Small intestine (tissue), 7 donors: ENCODE data around the gene NDFIP2. TPM values are rescaled to one million over a fixed set of nuclear protein-coding genes. Genes with fewer than 3 reads are reported as not detected.
A peak's percentile ranks its signal among the peaks of the same experiment; 100 is the strongest.

Experiments used
- DNase-seq, 2 donors: peaks; one replicate each; pipeline versions ENCODE4 v3.0.0 to v3.0.0-alpha.2; 2013
- FAIRE-seq: peaks from 2 replicates; lab custom pipeline; 2012; peaks lifted over from hg19 to GRCh38; lab: Jason Lieb, UNC
- H3K27ac ChIP-seq, 3 donors: one replicate each; pipeline ENCODE4 v1.5.1; 2013; ENCODE audit warnings: low read length in 2 of 3, mild to moderate bottlenecking in 2 of 3, control low read depth in 1 of 3, inconsistent platforms in 1 of 3, low read depth in 1 of 3, moderate library complexity in 1 of 3
- H3K27me3 ChIP-seq, 3 donors: one replicate each; pipeline ENCODE4 v1.6.1; 2013; ENCODE audit warnings: low read length in 3 of 3, inconsistent platforms in 1 of 3; ENCODE audit not compliant: control insufficient read depth in 3 of 3, insufficient read depth in 3 of 3
- H3K36me3 ChIP-seq, 3 donors: one replicate each; pipeline ENCODE4 v1.6.1; 2013; ENCODE audit warnings: low read length in 3 of 3, inconsistent platforms in 1 of 3, low read depth in 1 of 3, mild to moderate bottlenecking in 1 of 3, moderate library complexity in 1 of 3; ENCODE audit not compliant: control insufficient read depth in 3 of 3, insufficient read depth in 2 of 3
- H3K4me1 ChIP-seq, 3 donors: one replicate each; pipeline ENCODE4 v1.6.1; 2013; ENCODE audit warnings: low read length in 2 of 3, inconsistent platforms in 1 of 3, low read depth in 1 of 3, mild to moderate bottlenecking in 1 of 3, moderate library complexity in 1 of 3; ENCODE audit not compliant: control insufficient read depth in 3 of 3, insufficient read depth in 2 of 3
- H3K4me3 ChIP-seq, 3 donors: one replicate each; pipeline ENCODE4 v1.5.1; 2013; ENCODE audit warnings: low read length in 3 of 3, control low read depth in 1 of 3, inconsistent platforms in 1 of 3, low read depth in 1 of 3, mild to moderate bottlenecking in 1 of 3, moderate library complexity in 1 of 3
- H3K9me3 ChIP-seq, 2 donors: one replicate each; pipeline ENCODE4 v1.6.1; 2013; ENCODE audit warnings: low read depth in 1 of 2, low read length in 1 of 2; ENCODE audit not compliant: control insufficient read depth in 2 of 2, insufficient read depth in 1 of 2
- WGBS, 3 donors: extraction: QIAGEN DNeasy Blood & Tissue Kit; methylation state at CpG; one replicate each; pipeline ENCODE4 v1.1.7; 2013; 5-methylcytosine and 5-hydroxymethylcytosine counted together
- polyA plus RNA-seq, 4 donors: library from polyadenylated mRNA; stranded (reverse) in 3 of 4; unstranded in 1 of 4; fragments of 200-250 nt in 3 of 4; fragments of 120-200 nt in 1 of 4; gene quantifications; one replicate each; pipeline versions ENCODE4 v1.2.1 to v1.2.3, GENCODE V29; 2013
- donor health status: healthy with polysubstance abuse.
- donor health status: control.
- donor health status: control.
- donor health status: Bipolar disorder and iron deficiency.
- donor health status: healthy.

The NDFIP2 gene
- polyA plus RNA-seq, 4 donors, result 34.6 to 96.9 (median 48.1) TPM

DNA sequence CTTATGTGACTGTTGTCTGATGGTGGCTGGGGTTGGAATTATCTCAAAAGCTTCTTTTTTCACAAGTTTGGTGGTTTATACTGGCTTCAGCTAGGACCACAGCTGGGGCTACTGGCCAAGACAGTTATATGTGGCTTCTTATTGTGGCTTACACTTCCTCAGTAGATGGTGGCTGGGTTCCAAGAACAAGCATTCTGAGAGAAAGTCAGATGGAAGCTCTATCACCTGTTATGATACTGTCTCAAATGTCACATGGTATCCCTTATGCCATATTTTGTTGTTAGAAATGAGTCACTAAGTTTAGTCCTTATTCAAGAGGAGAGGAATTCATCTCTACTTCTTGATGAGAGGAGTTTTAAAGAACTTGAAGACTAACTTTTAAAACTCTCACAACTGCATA, 41.6 kb downstream of the NDFIP2 start:
- Histone ChIP-seq H3K9me3 (no peaks in the 10 kb centered on the region), H3K36me3 (peaks cover 0 to 12% (median 11%) of the 10 kb centered on the region in 3 donors), H3K27ac (no peak overlapping the region), H3K4me1 (no peaks in the 10 kb centered on the region), H3K4me3 (no peak overlapping the region), H3K27me3 (no peaks in the 10 kb centered on the region)
- no peak for FAIRE-seq
- peak in 1 of 2 donors; percentile 22 for DNase-seq

DNA sequence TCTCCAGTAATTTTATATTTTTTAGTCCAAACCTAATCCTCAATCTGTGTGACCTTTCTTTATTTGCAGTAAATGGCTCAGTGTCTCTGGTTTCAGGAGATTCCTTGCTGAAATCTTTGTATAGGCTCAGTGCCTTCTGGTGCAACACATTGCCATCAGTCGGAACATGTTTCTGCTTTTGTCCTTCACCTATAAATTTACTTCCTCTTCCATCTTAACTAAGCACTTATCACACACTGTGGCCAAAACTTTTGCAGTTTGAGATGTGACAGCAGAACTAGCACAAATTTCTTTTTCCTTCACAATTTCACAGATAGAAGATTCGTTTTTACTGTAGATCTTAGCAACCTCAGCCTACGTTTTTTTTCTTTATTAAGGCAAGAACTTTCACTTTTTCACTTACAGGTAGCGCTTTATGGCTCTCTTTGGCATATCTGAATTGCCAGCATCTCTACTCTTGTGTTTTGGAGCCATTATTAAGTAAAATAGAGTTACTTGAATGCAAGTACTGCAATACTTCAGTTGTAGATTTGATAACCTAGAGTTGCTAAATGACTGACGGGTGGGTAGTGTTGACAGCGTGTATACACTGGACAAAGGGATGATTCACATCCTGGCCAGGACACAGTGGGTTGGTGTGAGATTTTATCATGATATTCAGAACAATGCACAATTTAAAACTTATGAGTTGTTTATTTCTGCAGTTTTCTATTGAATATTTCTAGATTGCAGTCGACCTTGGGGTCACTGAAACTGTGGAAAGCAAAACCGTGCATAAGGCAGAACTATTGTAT, 44.3 kb downstream of the NDFIP2 start:
- Histone ChIP-seq H3K4me1 (no peaks in the 10 kb centered on the region), H3K9me3 (no peaks in the 10 kb centered on the region), H3K27ac (no peak overlapping the region), H3K27me3 (no peaks in the 10 kb centered on the region), H3K4me3 (no peak overlapping the region), H3K36me3 (peaks cover 0 to 15% (median 12%) of the 10 kb centered on the region in 3 donors)
- FAIRE-seq, result no peak
- WGBS, 3 donors, result 63 to 83% (median 69%) methylated on average over 8 of the region's 8 CpGs
- DNase-seq, result no peak

DNA sequence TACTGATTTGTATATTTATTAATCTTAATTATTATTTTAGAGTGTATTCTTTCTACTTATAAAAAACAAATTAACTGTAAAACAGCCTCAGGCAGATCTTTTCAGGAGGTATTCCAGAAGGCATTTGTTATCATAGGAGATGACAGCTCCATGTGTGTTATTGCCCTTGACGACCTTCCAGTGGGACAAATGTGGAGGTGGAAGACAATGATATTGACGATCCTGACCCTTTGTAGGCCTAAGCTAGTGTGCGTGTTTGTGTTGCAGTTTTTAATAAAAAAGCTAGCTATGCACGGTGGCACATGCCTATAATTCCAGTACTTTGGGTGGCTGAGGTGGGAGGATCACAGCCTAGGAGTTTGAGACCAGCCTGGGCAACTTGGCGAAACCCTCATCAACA, 46.7 kb downstream of the NDFIP2 start:
- Histone ChIP-seq H3K4me1 (no peaks in the 10 kb centered on the region), H3K27me3 (no peaks in the 10 kb centered on the region), H3K4me3 (no peak overlapping the region), H3K36me3 (peaks cover 0 to 12% (median 8%) of the 10 kb centered on the region in 3 donors), H3K27ac (peak overlapping the region in 1 of 3 donors; percentile 4), H3K9me3 (no peaks in the 10 kb centered on the region)
- WGBS, 3 donors, result 89 to 91% (median 91%) methylated on average over 5 of the region's 5 CpGs
- DNase-seq (no peak), FAIRE-seq (no peak)

DNA sequence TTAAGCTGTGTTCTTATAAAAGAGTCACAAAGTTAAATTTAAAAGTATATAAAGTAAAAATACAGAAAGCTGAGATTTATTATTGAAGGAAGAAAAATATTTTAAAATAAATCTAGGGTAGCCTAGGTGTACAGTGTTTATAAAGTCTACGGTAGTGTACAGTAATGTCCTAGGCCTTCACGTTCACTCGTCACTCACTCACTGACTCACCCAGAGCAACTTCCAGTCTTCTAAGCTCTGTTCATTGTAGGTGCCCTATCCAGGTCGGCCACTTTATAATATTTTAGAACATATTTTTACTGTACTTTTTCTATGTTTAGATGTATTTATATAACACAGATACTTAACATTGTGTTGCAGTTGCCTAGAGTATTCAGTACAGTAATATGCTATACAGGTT, 47.4 kb downstream of the NDFIP2 start:
- FAIRE-seq, result no peak
- Histone ChIP-seq H3K27me3 (no peaks in the 10 kb centered on the region), H3K9me3 (no peaks in the 10 kb centered on the region), H3K4me1 (no peaks in the 10 kb centered on the region), H3K27ac (no peak overlapping the region), H3K4me3 (no peak overlapping the region), H3K36me3 (peaks cover 0 to 8% (median 8%) of the 10 kb centered on the region in 3 donors)
- no peak for DNase-seq
- WGBS, 3 donors, result 88 to 97% (median 91%) methylated on average over 4 of the region's 4 CpGs

DNA sequence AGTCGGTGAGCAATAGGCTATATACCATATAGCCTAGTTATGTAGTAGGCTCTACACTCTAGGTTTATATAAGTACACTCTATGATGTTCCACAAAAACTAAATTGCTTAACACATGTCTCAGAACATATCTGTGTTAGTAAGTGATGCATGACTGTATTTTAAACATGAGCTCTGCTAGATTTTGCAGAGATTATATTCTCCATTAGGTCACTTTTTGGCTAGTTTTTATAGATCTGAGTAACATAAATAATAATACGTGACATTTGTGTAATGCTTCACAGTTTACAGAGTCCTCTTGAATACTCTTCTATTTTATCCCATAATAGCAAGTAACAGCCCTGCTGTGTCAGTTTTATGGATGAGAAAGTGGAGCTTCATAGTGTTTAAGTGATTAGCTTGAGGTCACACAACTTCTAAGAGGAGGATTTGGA, 47.8 kb downstream of the NDFIP2 start:
- Histone ChIP-seq H3K27ac (no peak overlapping the region), H3K4me3 (no peak overlapping the region), H3K27me3 (no peaks in the 10 kb centered on the region), H3K9me3 (no peaks in the 10 kb centered on the region), H3K36me3 (peaks cover 0 to 8% (median 7%) of the 10 kb centered on the region in 3 donors), H3K4me1 (no peaks in the 10 kb centered on the region)
- 80 to 90% (median 87%) methylated on average over 2 of the region's 2 CpGs for WGBS, 3 donors
- no peak for FAIRE-seq
- no peak for DNase-seq

DNA sequence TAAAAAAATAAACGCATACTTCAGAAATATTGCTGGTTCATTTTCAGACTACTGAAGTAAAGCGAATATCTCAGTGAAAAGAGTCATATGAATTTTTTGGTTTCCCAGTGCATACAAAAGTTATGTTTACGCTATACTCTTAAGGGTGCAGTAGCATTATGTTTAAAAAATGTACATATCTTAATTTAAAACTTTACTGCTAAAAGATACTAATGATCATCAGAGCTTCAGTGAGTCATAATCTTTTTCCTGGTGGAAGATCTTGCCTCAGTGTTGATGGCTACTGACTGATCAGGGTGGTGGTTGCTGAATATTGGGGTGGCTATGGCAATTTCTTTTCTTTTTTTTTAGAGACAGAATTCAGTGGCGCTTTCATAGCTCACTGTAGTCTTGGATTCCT, 48.9 kb downstream of the NDFIP2 start:
- H3K4me1 ChIP-seq, result no peaks in the 10 kb centered on the region
- WGBS, 3 donors, result 91 to 97% (median 92%) methylated on average over 4 of the region's 4 CpGs
- FAIRE-seq (no peak), DNase-seq (no peak)
- H3K27me3 ChIP-seq, result no peaks in the 10 kb centered on the region
- H3K4me3 ChIP-seq, result no peak overlapping the region
- H3K36me3 ChIP-seq, result peaks cover 0 to 10% (median 7%) of the 10 kb centered on the region in 3 donors
- no peak overlapping the region for H3K27ac ChIP-seq
- no peaks in the 10 kb centered on the region for H3K9me3 ChIP-seq

DNA sequence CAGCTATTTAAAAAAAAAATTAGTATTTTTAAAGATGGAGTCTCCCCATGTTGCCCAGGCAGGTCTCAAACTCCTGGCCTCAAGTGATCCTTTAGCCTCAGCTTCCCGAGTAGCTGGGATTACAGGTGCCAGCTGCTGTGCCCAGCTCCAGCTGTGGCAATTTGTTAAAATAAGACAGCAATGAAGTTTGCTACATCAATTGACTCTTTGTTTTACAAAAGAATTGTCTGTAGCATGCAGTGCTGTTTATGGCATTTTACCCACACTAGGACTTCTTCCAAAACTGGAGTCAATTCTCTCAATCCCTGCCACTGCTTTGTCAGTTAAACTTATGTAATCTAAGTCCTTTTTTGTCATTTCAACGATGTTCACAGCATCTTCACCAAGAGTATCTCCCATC, 49.3 kb downstream of the NDFIP2 start:
- Histone ChIP-seq H3K4me1 (no peaks in the 10 kb centered on the region), H3K27me3 (no peaks in the 10 kb centered on the region), H3K27ac (no peak overlapping the region), H3K36me3 (peaks cover 0 to 7% (median 7%) of the 10 kb centered on the region in 3 donors), H3K4me3 (no peak overlapping the region), H3K9me3 (no peaks in the 10 kb centered on the region)
- FAIRE-seq, result no peak
- DNase-seq, result no peak
- 66 to 83% (median 81%) methylated on average over 2 of the region's 2 CpGs for WGBS, 3 donors

DNA sequence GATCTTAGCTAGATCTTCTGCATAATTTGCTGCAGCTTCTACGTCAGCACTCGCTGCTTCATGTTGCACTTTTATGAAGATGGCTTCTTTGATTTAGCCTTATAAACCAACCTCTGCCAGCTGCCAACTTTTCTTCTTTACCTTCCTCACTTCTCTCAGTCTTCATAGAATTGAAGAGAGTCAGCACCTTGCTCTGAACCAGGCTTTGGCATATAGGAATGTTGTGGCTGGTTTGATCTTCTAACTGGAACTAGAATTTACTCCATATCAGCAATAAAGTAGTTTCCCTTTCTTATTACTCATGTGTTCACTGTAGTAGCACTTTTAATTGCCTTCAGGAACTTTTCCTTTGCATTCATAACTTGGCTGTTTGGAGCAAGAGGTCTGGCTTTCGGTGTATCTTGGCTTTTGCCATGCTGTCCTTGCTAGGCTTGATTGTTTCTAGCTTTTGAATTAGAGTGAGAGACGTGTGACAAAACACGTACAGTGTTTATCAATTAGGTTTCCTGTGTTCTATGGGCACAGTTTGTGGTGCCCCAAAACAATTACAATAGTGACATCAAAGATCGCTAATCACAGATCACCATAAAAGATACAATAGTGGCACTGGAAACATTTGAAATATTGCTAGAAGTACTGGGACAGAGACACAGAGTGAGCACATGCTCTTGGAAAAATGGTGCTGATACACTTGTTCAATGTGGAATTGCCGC, 50.7 kb downstream of the NDFIP2 start:
- H3K4me3 ChIP-seq, result no peak overlapping the region
- no peak overlapping the region for H3K27ac ChIP-seq
- H3K4me1 ChIP-seq, result no peaks in the 10 kb centered on the region
- H3K27me3 ChIP-seq, result no peaks in the 10 kb centered on the region
- 88 to 89% (median 89%) methylated on average over 7 of the region's 7 CpGs for WGBS, 3 donors
- DNase-seq (no peak), FAIRE-seq (no peak)
- H3K36me3 ChIP-seq, result peaks cover 0 to 7% (median 5%) of the 10 kb centered on the region in 3 donors
- H3K9me3 ChIP-seq, result no peaks in the 10 kb centered on the region
